PC-3 (cell line): ENCODE results near the gene INPP5D. TPM values are rescaled to one million over a fixed set of nuclear protein-coding genes. Genes with fewer than 3 reads are reported as not detected.

Experiments
- ATAC-seq: fragments of 200-7000 bp; cut with Tn5 transposase; 2 replicates; pipeline ENCODE4 v1.9.1; 2020; ENCODE audit warnings: mild to moderate bottlenecking, moderate library complexity
- BruUV-seq: library from RNA; stranded (reverse); fragments of 400-500 nt; replicated peaks from 2 replicates; lab custom pipeline; 2021; lab: Mats Ljungman, UMichigan
- CTCF ChIA-PET: fragments of 300-600 bp; sonication (Branson Sonifier 250); formaldehyde crosslinking; loops from one replicate; lab custom pipeline; 2022; ENCODE audit warnings: antibody characterized with exemption; lab: Charles Lee
- POLR2A ChIA-PET: fragments of 300-600 bp; sonication (Branson Sonifier 250); formaldehyde crosslinking; loops from one replicate; lab custom pipeline; 2022; ENCODE audit warnings: antibody characterized with exemption; ENCODE audit not compliant: unreplicated experiment; lab: Charles Lee
- DNase-seq: peaks from one replicate; pipeline ENCODE4 v3.0.0-alpha.2; 2015
- H2AFZ ChIP-seq: fragments of 300-600 bp; sonication (generic); 2 replicates; pipeline ENCODE4 v1.6.0; 2016; ENCODE audit warnings: antibody characterized with exemption, low read length
- H3F3A ChIP-seq: fragments of 300-600 bp; sonication (generic); one replicate; pipeline ENCODE4 v1.6.0; 2017; ENCODE audit warnings: antibody characterized with exemption, low read length, control low read depth, mild to moderate bottlenecking; ENCODE audit not compliant: unreplicated experiment
- H3K27ac ChIP-seq: fragments of 300-600 bp; sonication (generic); 2 replicates; pipeline ENCODE4 v1.5.1; 2016; ENCODE audit warnings: mild to moderate bottlenecking, low read length
- H3K27me3 ChIP-seq: fragments of 300-600 bp; sonication (generic); 2 replicates; pipeline ENCODE4 v1.6.1; 2016; ENCODE audit warnings: low read length, mixed read lengths
- H3K36me3 ChIP-seq: fragments of 300-600 bp; sonication (generic); 2 replicates; pipeline ENCODE4 v1.6.1; 2016; ENCODE audit warnings: low read depth, mixed run types, low read length, mixed read lengths
- H3K4me1 ChIP-seq: fragments of 300-600 bp; sonication (generic); 2 replicates; pipeline ENCODE4 v1.5.1; 2016; ENCODE audit warnings: low read length; ENCODE audit not compliant: insufficient read depth
- H3K4me2 ChIP-seq: fragments of 300-600 bp; sonication (generic); 2 replicates; pipeline ENCODE4 v1.6.0; 2016; ENCODE audit warnings: low read length
- H3K4me3 ChIP-seq: fragments of 300-600 bp; sonication (generic); 2 replicates; pipeline ENCODE4 v1.5.1; 2016; ENCODE audit warnings: mild to moderate bottlenecking, low read length, mixed read lengths
- H3K79me2 ChIP-seq: fragments of 300-600 bp; sonication (generic); 2 replicates; pipeline ENCODE4 v1.6.1; 2017; ENCODE audit warnings: low read length, mixed read lengths
- H3K9ac ChIP-seq: fragments of 300-600 bp; sonication (generic); 2 replicates; pipeline ENCODE4 v1.6.0; 2016; ENCODE audit warnings: mild to moderate bottlenecking, low read length
- H3K9me2 ChIP-seq: fragments of 300-600 bp; sonication (generic); replicated peaks from 2 replicates; pipeline ENCODE4 v1.6.1; 2016; ENCODE audit warnings: mixed run types, low read length, mixed read lengths
- H3K9me3 ChIP-seq: fragments of 300-600 bp; sonication (generic); 2 replicates; pipeline ENCODE4 v1.6.1; 2016; ENCODE audit warnings: low read length, mixed read lengths
- H4K20me1 ChIP-seq: fragments of 300-600 bp; sonication (generic); 2 replicates; pipeline ENCODE4 v1.6.1; 2016; ENCODE audit warnings: low read length, mixed read lengths
- CTCF ChIP-seq: fragments of 300-600 bp; sonication (generic); conservative IDR thresholded peaks from 2 replicates; pipeline ENCODE4 v1.5.1; 2017; ENCODE audit warnings: antibody characterized with exemption, low read depth, mild to moderate bottlenecking, low read length
- EZH2 ChIP-seq: fragments of 300-600 bp; sonication (generic); IDR thresholded peaks from one replicate; pipeline ENCODE4 v1.6.1; 2017; ENCODE audit warnings: antibody characterized with exemption, mild to moderate bottlenecking, low read length; ENCODE audit not compliant: unreplicated experiment
- EZH2phosphoT487 ChIP-seq: fragments of 300-600 bp; sonication (generic); IDR thresholded peaks from 2 replicates; pipeline ENCODE4 v1.6.1; 2018; ENCODE audit warnings: mild to moderate bottlenecking, antibody characterized with exemption, low read length, borderline replicate concordance
- intact Hi-C: fragments of 100-400 bp; cut with micrococcal nuclease; formaldehyde crosslinking; loops from 2 replicates; pipeline ENCODE4 v1.9.0; 2023
- total RNA-seq: library from RNA; depleted of rRNA; stranded (reverse); fragments of >200 nt; gene quantifications from 2 replicates; pipeline ENCODE4 v1.2.3, GENCODE V29; 2014

The INPP5D gene
- total RNA-seq, 1 experiment from 2014 or later = 0.26 TPM

GRCh38 chr2:233082222-233082930, 22.2 kb downstream of the INPP5D start:
- Histone ChIP-seq H2AFZ (no peak overlapping the region), H3K27ac (no peak overlapping the region), H3K9ac (no peak overlapping the region), H3K36me3 (no peaks in the 10 kb centered on the region), H3K9me3 (no peaks in the 10 kb centered on the region), H3K9me2 (no peaks in the 10 kb centered on the region), H3K79me2 (no peaks in the 10 kb centered on the region), H3K4me2 (no peak overlapping the region), H3K4me1 (peaks cover 7% of the 10 kb centered on the region), H3K27me3 (no peaks in the 10 kb centered on the region), H4K20me1 (no peaks in the 10 kb centered on the region), H3F3A (no peaks in the 10 kb centered on the region), H3K4me3 (no peak overlapping the region)
- no peak for ATAC-seq
- DNase-seq = no peak
- TF ChIP-seq EZH2phosphoT487 (no peak), CTCF (no peak), EZH2 (no peak)
- POLR2A ChIA-PET = no interaction called here
- no TSS peak for BruUV-seq
- CTCF ChIA-PET = no interaction called here
- intact Hi-C loops = no loop called here

- ChIA-PET POLR2A (no interaction called here), CTCF (no interaction called here)
- Histone ChIP-seq H3K27ac (no peak overlapping the region), H3K27me3 (no peaks in the 10 kb centered on the region), H3F3A (no peaks in the 10 kb centered on the region), H3K9me3 (no peaks in the 10 kb centered on the region), H3K36me3 (no peaks in the 10 kb centered on the region), H4K20me1 (no peaks in the 10 kb centered on the region), H2AFZ (no peak overlapping the region), H3K4me3 (no peak overlapping the region), H3K79me2 (no peaks in the 10 kb centered on the region), H3K9me2 (no peaks in the 10 kb centered on the region), H3K4me1 (peaks cover 7% of the 10 kb centered on the region), H3K4me2 (no peak overlapping the region), H3K9ac (no peak overlapping the region)
- no TSS peak for BruUV-seq
- DNase-seq = no peak
- TF ChIP-seq EZH2phosphoT487 (no peak), CTCF (no peak), EZH2 (no peak)
- intact Hi-C loops = no loop called here
- ATAC-seq = no peak
Measured at GRCh38 chr2:233082931-233083755, 23.0 kb downstream of the INPP5D start.
